Activated T-cell treated with anti-CD3 and anti-CD28 coated beads, Interleukin-2, amount 50 U/mL, for 24 hours (primary cell): Measurements from ENCODE around the gene MAP2K1.

Source experiments
- DNase-seq: peaks from one replicate; pipeline ENCODE4 v3.0.0-alpha.2; 2020
- H3K27ac Mint-ChIP-seq: 2 replicates; pipeline ENCODE4 v1.8.0; 2020; ENCODE audit warnings: mild to moderate bottlenecking, mixed read lengths
- H3K27me3 Mint-ChIP-seq: 2 replicates; pipeline ENCODE4 v1.8.0; 2020; ENCODE audit warnings: mixed read lengths
- H3K36me3 Mint-ChIP-seq: 2 replicates; pipeline ENCODE4 v1.8.0; 2020; ENCODE audit warnings: low read depth, mixed read lengths
- H3K4me1 Mint-ChIP-seq: 2 replicates; pipeline ENCODE4 v1.8.0; 2020; ENCODE audit warnings: low read depth, mixed read lengths
- H3K4me3 Mint-ChIP-seq: 2 replicates; pipeline ENCODE4 v1.8.0; 2020; ENCODE audit warnings: mild to moderate bottlenecking, moderate library complexity, mixed read lengths
- H3K9me3 Mint-ChIP-seq: 2 replicates; pipeline ENCODE4 v1.8.0; 2020; ENCODE audit warnings: mixed read lengths

Gene MAP2K1

GRCh38 chr15:66404122-66404521 is 17.4 kb downstream of the MAP2K1 start:
- no peaks in the 10 kb centered on the region for H3K9me3 Mint-ChIP-seq
- no peak overlapping the region for H3K4me3 Mint-ChIP-seq
- H3K27ac Mint-ChIP-seq = peak overlapping the region; percentile 81
- H3K27me3 Mint-ChIP-seq = no peaks in the 10 kb centered on the region
- DNase-seq = no peak
- H3K36me3 Mint-ChIP-seq = peaks cover 22% of the 10 kb centered on the region
- H3K4me1 Mint-ChIP-seq = peaks cover 87% of the 10 kb centered on the region

- no peaks in the 10 kb centered on the region for H3K9me3 Mint-ChIP-seq
- peak overlapping the region; percentile 81 for H3K27ac Mint-ChIP-seq
- H3K36me3 Mint-ChIP-seq = peaks cover 18% of the 10 kb centered on the region
- H3K4me3 Mint-ChIP-seq = no peak overlapping the region
- no peaks in the 10 kb centered on the region for H3K27me3 Mint-ChIP-seq
- no peak for DNase-seq
- peaks cover 87% of the 10 kb centered on the region for H3K4me1 Mint-ChIP-seq
Observed at GRCh38 chr15:66404532-66404931, 17.8 kb downstream of the MAP2K1 start.

GRCh38 chr15:66405007-66405406 is 18.3 kb downstream of the MAP2K1 start:
- Mint-ChIP-seq H3K27me3 (no peaks in the 10 kb centered on the region), H3K9me3 (no peaks in the 10 kb centered on the region), H3K4me1 (peaks cover 89% of the 10 kb centered on the region), H3K4me3 (no peak overlapping the region), H3K27ac (peak overlapping the region; percentile 81), H3K36me3 (peaks cover 19% of the 10 kb centered on the region)
- DNase-seq = no peak

- Mint-ChIP-seq H3K4me1 (peaks cover 89% of the 10 kb centered on the region), H3K27me3 (no peaks in the 10 kb centered on the region), H3K27ac (no peak overlapping the region), H3K4me3 (no peak overlapping the region), H3K36me3 (peaks cover 15% of the 10 kb centered on the region), H3K9me3 (no peaks in the 10 kb centered on the region)
- DNase-seq = no peak
Observed at GRCh38 chr15:66405615-66406014, 18.9 kb downstream of the MAP2K1 start.

GRCh38 chr15:66408254-66408653 is 21.5 kb downstream of the MAP2K1 start:
- H3K9me3 Mint-ChIP-seq = no peaks in the 10 kb centered on the region
- no peaks in the 10 kb centered on the region for H3K27me3 Mint-ChIP-seq
- H3K36me3 Mint-ChIP-seq = peaks cover 14% of the 10 kb centered on the region
- H3K4me3 Mint-ChIP-seq = no peak overlapping the region
- peaks cover 85% of the 10 kb centered on the region for H3K4me1 Mint-ChIP-seq
- no peak for DNase-seq
- H3K27ac Mint-ChIP-seq = no peak overlapping the region

- no peak for DNase-seq
- peaks cover 82% of the 10 kb centered on the region for H3K4me1 Mint-ChIP-seq
- no peak overlapping the region for H3K27ac Mint-ChIP-seq
- H3K9me3 Mint-ChIP-seq = no peaks in the 10 kb centered on the region
- H3K4me3 Mint-ChIP-seq = no peak overlapping the region
- H3K36me3 Mint-ChIP-seq = peaks cover 19% of the 10 kb centered on the region
- H3K27me3 Mint-ChIP-seq = no peaks in the 10 kb centered on the region
Observed at GRCh38 chr15:66408675-66409282, 22.1 kb downstream of the MAP2K1 start.

GRCh38 chr15:66409565-66410108 is 22.9 kb downstream of the MAP2K1 start:
- DNase-seq = no peak
- H3K36me3 Mint-ChIP-seq = peaks cover 26% of the 10 kb centered on the region
- H3K9me3 Mint-ChIP-seq = peaks cover 6% of the 10 kb centered on the region
- H3K4me1 Mint-ChIP-seq = peaks cover 79% of the 10 kb centered on the region
- no peaks in the 10 kb centered on the region for H3K27me3 Mint-ChIP-seq
- H3K27ac Mint-ChIP-seq = no peak overlapping the region
- H3K4me3 Mint-ChIP-seq = no peak overlapping the region

- DNase-seq = no peak
- Mint-ChIP-seq H3K4me3 (peak overlapping the region; percentile 34), H3K36me3 (peaks cover 34% of the 10 kb centered on the region), H3K27me3 (no peaks in the 10 kb centered on the region), H3K4me1 (peaks cover 80% of the 10 kb centered on the region), H3K9me3 (peaks cover 6% of the 10 kb centered on the region), H3K27ac (peak overlapping the region; percentile 72)
Observed at GRCh38 chr15:66411190-66411589, 24.5 kb downstream of the MAP2K1 start.

- peaks cover 34% of the 10 kb centered on the region for H3K36me3 Mint-ChIP-seq
- no peak overlapping the region for H3K4me3 Mint-ChIP-seq
- H3K9me3 Mint-ChIP-seq = peaks cover 6% of the 10 kb centered on the region
- peaks cover 86% of the 10 kb centered on the region for H3K4me1 Mint-ChIP-seq
- no peak overlapping the region for H3K27ac Mint-ChIP-seq
- no peaks in the 10 kb centered on the region for H3K27me3 Mint-ChIP-seq
- DNase-seq = no peak
Observed at GRCh38 chr15:66412220-66412619, 25.5 kb downstream of the MAP2K1 start.

- Mint-ChIP-seq H3K27ac (no peak overlapping the region), H3K4me1 (peaks cover 82% of the 10 kb centered on the region), H3K36me3 (peaks cover 34% of the 10 kb centered on the region), H3K9me3 (peaks cover 6% of the 10 kb centered on the region), H3K27me3 (no peaks in the 10 kb centered on the region), H3K4me3 (no peak overlapping the region)
- DNase-seq = no peak
Observed at GRCh38 chr15:66413579-66413978, 26.9 kb downstream of the MAP2K1 start.

GRCh38 chr15:66415360-66415759 is 28.6 kb downstream of the MAP2K1 start:
- H3K27ac Mint-ChIP-seq = no peak overlapping the region
- H3K4me1 Mint-ChIP-seq = peaks cover 68% of the 10 kb centered on the region
- H3K4me3 Mint-ChIP-seq = no peak overlapping the region
- H3K9me3 Mint-ChIP-seq = peaks cover 6% of the 10 kb centered on the region
- H3K36me3 Mint-ChIP-seq = peaks cover 29% of the 10 kb centered on the region
- DNase-seq = no peak
- H3K27me3 Mint-ChIP-seq = no peaks in the 10 kb centered on the region

- H3K27me3 Mint-ChIP-seq = no peaks in the 10 kb centered on the region
- H3K9me3 Mint-ChIP-seq = peaks cover 6% of the 10 kb centered on the region
- no peak overlapping the region for H3K27ac Mint-ChIP-seq
- peaks cover 60% of the 10 kb centered on the region for H3K4me1 Mint-ChIP-seq
- H3K36me3 Mint-ChIP-seq = peaks cover 31% of the 10 kb centered on the region
- H3K4me3 Mint-ChIP-seq = no peak overlapping the region
- no peak for DNase-seq
Observed at GRCh38 chr15:66417736-66418135, 31.0 kb downstream of the MAP2K1 start.

GRCh38 chr15:66419471-66419870 is 32.8 kb downstream of the MAP2K1 start:
- H3K27ac Mint-ChIP-seq = peak overlapping the region; percentile 68
- peaks cover 56% of the 10 kb centered on the region for H3K4me1 Mint-ChIP-seq
- peaks cover 26% of the 10 kb centered on the region for H3K36me3 Mint-ChIP-seq
- H3K4me3 Mint-ChIP-seq = no peak overlapping the region
- H3K27me3 Mint-ChIP-seq = no peaks in the 10 kb centered on the region
- no peak for DNase-seq
- H3K9me3 Mint-ChIP-seq = no peaks in the 10 kb centered on the region

GRCh38 chr15:66422347-66422746 is 35.6 kb downstream of the MAP2K1 start:
- Mint-ChIP-seq H3K4me1 (peaks cover 53% of the 10 kb centered on the region), H3K4me3 (no peak overlapping the region), H3K27ac (peak overlapping the region; percentile 15), H3K36me3 (peaks cover 29% of the 10 kb centered on the region), H3K27me3 (no peaks in the 10 kb centered on the region), H3K9me3 (no peaks in the 10 kb centered on the region)
- DNase-seq = no peak

- Mint-ChIP-seq H3K27ac (no peak overlapping the region), H3K9me3 (no peaks in the 10 kb centered on the region), H3K4me1 (peaks cover 48% of the 10 kb centered on the region), H3K36me3 (peaks cover 29% of the 10 kb centered on the region), H3K4me3 (no peak overlapping the region), H3K27me3 (no peaks in the 10 kb centered on the region)
- no peak for DNase-seq
Observed at GRCh38 chr15:66423149-66423548, 36.4 kb downstream of the MAP2K1 start.
